Measurements from ENCODE around the gene XXYLT1. TPM values are rescaled to one million over a fixed set of nuclear protein-coding genes. Genes with fewer than 3 reads are reported as not detected.

XXYLT1 gene
- total and polyA plus RNA-seq, 10 of the 15 experiments (the other 5 are each of a cell fraction or from before 2014, with no cell fraction given), result 1.2 to 14.2 (median 9.3) TPM

GRCh38 chr3:195078891-195079440 lies 192.0 kb downstream of the XXYLT1 start:
- CTCF ChIA-PET, result no interaction called here
- SMC1A ChIA-PET (ENCODE audit: uncharacterized antibody, unreplicated experiment), result no interaction called here
- H3K9ac ChIP-seq (ENCODE audit: control insufficient read depth, insufficient read depth, low read length), result no peak overlapping the region
- no peaks in the 10 kb centered on the region for H3K36me3 ChIP-seq (ENCODE audit: control insufficient read depth in 2 of 2, insufficient read depth in 2 of 2, low read length in 1 of 2)
- in situ Hi-C loops (cut with MboI) (no loop called here), intact Hi-C loops (cut with micrococcal nuclease; ENCODE audit: unreplicated experiment) (no loop called here)
- no peak overlapping the region for H3K4me2 ChIP-seq (ENCODE audit: control insufficient read depth, insufficient read depth)
- peaks cover 8% of the 10 kb centered on the region for H3K4me1 ChIP-seq (ENCODE audit: control insufficient read depth, insufficient read depth, low read length)
- RAD21 ChIA-PET (ENCODE audit: unreplicated experiment), result no interaction called here
- DNase-seq (ENCODE audit: low read depth, low spot score) (no peak), FAIRE-seq (no peak), ATAC-seq (no peak)
- H3K27ac ChIP-seq (ENCODE audit: control insufficient read depth, insufficient read depth), result no peak overlapping the region
- H4K20me1 ChIP-seq (ENCODE audit: control insufficient read depth, insufficient read depth), result no peaks in the 10 kb centered on the region
- H3K27me3 ChIP-seq (replicated peaks in 1 of 2; ENCODE audit: control insufficient read depth in 2 of 2, insufficient read depth in 2 of 2, low read length in 1 of 2), result no peaks in the 10 kb centered on the region
- no peak overlapping the region for H2AFZ ChIP-seq (ENCODE audit: control insufficient read depth, low read depth, low read length)
- POLR2A ChIA-PET, result no interaction called here
- no TSS peak for BruUV-seq (replicated peaks)
- no peaks in the 10 kb centered on the region for H3K9me3 ChIP-seq (replicated peaks; ENCODE audit: control insufficient read depth, insufficient read depth, low read length)
- H3K79me2 ChIP-seq (ENCODE audit: control insufficient read depth, insufficient read depth, low read length), result no peaks in the 10 kb centered on the region
- no peak overlapping the region for H3K4me3 ChIP-seq
- TF ChIP-seq SMAD5 (IDR thresholded peaks at IDR 0.05; ENCODE audit: low read depth) (no peak), HCFC1 (IDR thresholded peaks at IDR 0.05; ENCODE audit: low read length) (no peak), ZNF24 (IDR thresholded peaks at IDR 0.05) (no peak), SKIL (IDR thresholded peaks at IDR 0.05; ENCODE audit: low read depth, poor library complexity, severe bottlenecking) (no peak), HDGF (IDR thresholded peaks at IDR 0.05) (no peak), CBFB (IDR thresholded peaks at IDR 0.05; ENCODE audit: low read depth) (no peak), RELA (IDR thresholded peaks at IDR 0.05; ENCODE audit: borderline replicate concordance, partially characterized antibody) (no peak), BCLAF1 (IDR thresholded peaks at IDR 0.05) (no peak), SPI1 (IDR thresholded peaks at IDR 0.05; ENCODE audit: borderline replicate concordance, insufficient read depth, low read depth, low read length) (no peak), GABPA (IDR thresholded peaks at IDR 0.05; ENCODE audit: low read depth) (no peak), REST (IDR thresholded peaks at IDR 0.05; ENCODE audit: low read depth, low read length) (no peak)
- TF ChIP-seq, protein P1, sequence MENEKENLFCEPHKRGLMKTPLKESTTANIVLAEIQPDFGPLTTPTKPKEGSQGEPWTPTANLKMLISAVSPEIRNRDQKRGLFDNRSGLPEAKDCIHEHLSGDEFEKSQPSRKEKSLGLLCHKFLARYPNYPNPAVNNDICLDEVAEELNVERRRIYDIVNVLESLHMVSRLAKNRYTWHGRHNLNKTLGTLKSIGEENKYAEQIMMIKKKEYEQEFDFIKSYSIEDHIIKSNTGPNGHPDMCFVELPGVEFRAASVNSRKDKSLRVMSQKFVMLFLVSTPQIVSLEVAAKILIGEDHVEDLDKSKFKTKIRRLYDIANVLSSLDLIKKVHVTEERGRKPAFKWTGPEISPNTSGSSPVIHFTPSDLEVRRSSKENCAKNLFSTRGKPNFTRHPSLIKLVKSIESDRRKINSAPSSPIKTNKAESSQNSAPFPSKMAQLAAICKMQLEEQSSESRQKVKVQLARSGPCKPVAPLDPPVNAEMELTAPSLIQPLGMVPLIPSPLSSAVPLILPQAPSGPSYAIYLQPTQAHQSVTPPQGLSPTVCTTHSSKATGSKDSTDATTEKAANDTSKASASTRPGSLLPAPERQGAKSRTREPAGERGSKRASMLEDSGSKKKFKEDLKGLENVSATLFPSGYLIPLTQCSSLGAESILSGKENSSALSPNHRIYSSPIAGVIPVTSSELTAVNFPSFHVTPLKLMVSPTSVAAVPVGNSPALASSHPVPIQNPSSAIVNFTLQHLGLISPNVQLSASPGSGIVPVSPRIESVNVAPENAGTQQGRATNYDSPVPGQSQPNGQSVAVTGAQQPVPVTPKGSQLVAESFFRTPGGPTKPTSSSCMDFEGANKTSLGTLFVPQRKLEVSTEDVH (IDR thresholded peaks at IDR 0.05; ENCODE audit: low read depth, partially characterized antibody), result no peak
- 74% methylated on average over 12 of the region's 12 CpGs for WGBS (ENCODE audit: insufficient coverage, insufficient replicate concordance, low lambda C conversion rate, missing lambda C conversion rate)
